GM21526 (cell line): ENCODE measurements around the gene FRK.

Source experiments
- ATAC-seq: cut with Tn5 transposase; IDR thresholded peaks from one replicate; pipeline ENCODE4 v1.9.1; 2021; ENCODE audit warnings: moderate library complexity; ENCODE audit not compliant: unreplicated experiment, low FRiP score

The FRK gene

DNA sequence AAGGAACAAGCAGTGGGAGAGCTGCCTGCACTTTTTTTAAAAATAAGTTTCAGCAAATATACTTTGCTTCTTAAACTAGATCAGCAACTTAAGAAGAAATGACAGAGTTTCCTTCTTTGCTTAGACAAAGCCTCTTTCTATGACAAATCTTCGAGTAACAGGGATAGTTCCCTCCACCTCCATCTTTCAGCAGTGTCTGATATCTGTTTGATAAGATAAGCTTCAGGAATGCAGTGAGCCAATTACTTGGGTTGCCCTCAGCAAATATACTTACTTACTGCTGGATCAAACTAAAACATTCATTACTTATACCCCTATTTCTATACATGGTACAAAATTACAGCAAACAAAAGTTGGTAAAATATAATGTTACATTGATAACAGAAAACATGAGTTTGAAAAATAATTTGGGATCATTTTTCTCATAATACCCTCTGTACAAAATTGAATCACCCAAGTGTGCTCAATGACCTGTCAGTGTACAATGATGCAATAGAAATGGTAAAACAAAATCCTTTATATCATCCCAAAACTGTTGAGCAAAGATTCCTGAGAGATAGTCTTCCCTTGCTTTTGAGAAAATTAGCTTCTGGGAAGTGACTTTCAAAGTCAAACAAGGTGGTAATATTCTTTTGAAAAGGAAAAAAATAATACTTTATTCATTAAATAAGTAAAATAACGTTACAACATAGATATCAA, 24.5 kb downstream of the FRK start:
- ATAC-seq, result no peak

DNA sequence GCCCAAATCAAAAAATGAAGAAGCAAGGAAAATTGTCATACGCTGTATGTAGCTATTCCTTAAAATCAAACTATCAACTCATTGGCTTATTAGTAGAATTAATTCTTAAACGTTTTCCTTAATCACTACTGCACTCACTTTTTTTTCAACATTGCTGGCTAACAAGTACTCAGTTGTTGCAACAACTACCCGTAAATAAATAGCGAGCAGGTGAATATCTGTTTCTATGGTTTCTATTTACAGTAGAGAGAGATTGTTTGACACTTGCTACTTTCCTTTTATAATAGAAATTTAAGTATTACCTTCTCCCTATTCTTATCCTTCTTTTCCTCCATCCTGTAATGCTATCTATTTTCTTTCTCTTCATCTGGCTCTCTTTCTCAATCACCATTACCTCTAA, 25.1 kb downstream of the FRK start:
- ATAC-seq, result no peak

DNA sequence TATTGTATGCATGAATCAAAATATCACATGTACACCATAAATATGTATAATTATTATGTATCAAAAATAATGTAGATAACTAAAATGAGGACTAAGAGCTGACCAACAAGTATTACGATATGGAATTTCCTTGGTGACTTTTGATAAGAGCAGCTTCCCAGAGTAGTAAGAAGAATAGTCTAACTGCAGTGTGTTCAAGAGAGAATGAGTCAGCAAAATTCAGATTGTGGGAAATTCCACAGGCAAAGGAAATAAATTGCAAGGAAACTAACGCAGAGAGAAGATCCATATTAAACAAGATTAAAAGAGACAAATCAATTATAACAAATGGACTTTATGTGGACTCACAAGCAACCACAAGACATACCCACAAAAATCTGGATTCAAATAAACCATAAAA, 26.4 kb downstream of the FRK start:
- no peak for ATAC-seq

DNA sequence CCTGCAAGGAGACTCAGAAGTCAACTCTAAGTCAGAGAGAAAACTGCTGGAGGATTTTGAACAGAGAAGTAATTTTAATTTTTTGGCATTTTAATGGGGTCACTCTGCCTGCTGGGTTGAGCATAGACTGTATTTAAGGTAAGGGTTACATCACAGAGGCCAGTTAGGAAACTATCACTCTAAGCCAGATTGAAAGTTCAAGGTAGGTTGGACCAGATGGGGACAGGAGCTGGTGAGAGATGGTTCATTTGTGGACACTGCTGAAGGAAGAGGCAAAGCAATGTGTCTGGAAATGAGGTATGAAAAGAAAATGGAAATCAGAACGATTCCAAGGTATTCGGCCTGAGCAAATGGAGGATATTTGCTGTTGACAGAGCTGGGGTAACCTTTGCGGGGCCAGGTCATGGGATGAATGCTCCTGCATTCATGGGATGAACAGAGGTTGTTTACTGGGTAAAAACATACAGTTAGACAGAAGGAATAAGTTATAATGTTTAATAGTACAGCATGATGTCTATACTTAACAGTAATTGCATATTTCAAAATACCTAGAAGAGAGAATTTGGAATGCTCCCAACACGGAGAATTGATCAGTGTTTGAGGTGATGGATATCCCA, 26.9 kb downstream of the FRK start:
- no peak for ATAC-seq

DNA sequence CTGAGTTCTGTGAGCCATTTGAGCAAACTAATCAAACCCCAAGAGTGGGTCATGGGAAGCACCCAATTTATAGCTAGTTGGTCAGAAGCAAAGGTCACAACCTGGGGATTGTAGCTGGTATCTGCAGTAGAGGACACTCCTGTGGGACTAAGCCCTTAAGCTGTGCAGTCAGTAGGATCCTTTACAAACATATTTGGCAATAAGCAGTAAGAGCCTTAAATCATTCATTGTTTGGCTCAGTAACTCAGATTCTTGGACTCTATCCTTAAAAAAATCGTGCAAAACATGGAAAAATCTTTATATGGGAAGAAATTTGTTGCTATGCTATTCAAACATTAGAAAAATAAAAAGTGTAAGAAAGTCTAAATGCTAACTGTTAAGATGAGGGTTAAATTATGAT, 29.9 kb downstream of the FRK start:
- no peak for ATAC-seq

DNA sequence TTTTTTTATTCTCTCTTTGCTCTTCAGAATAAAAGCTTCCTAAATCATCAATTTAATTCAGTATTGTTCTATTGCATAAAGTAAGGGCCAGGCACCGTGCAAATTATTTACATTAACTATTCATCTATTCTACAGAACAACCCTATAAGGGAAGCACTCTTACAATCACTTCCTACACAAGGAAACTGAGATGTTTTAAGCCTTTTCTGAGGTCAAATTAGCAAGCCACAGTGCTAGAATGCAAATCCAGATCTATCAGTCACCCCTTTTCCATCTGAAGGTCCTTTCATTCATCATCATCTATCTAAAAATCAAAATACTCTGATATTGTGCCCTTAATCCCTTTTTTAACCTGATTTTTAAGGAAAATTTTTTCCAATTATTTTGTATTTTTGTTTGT, 31.2 kb downstream of the FRK start:
- ATAC-seq, result peak; percentile 60

DNA sequence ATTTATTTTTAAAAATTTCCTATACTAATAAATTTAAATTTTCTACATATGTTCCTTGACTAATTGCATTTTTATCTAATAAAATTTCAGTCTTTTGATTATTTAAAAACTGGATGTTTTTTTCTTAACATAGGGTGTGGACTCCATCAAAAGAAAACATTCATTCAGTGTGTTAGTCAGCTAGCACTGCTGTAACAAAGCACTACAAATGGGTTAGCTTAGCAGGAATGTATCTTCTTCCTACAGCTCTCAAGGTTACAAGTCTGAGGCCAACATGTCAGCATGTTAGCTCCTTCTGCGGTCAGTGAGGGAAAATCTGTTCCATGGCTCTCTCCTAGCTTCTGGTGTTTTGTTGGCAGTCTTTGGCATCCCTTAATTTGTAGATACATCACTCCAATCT, 32.5 kb downstream of the FRK start:
- ATAC-seq, result no peak

DNA sequence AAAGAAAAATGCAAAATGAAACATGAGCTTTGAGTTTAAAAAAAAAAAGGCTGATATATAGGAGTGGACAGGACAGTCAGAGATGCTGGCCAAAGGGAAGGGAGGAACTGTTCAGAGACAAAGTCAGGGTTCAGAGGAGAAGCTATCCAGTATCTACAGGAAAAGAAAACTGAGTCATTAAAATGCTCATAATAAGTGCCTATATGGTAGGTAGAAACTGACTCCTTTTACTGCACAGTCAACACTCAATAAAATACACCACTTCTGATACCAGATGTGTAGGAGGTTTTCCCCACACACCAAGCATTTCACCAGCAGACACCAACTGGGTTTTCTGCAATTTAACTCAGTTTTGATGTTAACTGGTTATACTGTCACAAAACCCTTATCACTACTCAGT, 32.9 kb downstream of the FRK start:
- ATAC-seq, result peak; percentile 57

DNA sequence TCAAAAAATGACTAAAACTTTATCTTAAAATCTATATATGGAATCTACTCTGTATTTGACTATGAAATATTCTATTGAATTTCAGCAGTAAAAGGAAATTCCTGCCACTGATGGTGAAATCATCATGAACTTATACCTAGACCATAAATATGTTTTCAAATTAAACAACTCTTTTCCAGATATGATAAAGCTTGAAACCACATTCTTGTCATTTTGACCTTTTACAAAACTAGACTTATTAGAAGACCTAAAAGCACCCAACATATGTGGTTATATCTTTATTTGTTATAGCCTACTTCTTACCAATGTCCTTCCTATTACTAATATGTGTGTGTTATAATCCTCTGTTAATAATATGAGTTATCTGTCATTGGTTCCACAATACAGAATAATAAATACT, 35.3 kb downstream of the FRK start:
- ATAC-seq, result no peak

DNA sequence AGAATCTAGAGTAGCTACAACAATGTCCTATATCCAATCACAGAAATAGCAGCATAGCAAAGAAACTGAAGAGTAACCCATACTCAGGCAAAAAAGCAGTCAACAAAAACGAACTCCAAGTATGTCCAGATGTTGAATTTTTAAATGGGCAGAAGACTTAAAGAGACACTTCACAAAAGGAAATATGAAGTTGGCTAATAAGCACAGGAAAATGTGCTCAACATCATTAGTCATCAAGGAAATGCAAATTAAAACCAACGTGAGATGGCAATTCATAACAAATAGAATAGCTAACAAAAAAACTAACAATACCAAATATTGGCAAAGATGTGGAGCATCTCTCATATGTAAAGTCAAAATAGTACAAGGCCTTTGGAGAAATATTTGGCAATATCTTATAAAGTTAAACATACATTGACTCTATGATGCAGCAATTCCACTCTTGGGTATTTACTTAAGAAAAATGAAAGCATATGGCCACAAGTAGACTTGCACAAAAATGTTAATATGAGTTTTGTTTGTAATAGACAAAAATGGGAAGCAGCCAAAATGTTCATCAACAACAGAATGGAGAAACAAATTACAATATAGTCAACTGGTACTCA, 37.7 kb downstream of the FRK start:
- no peak for ATAC-seq

DNA sequence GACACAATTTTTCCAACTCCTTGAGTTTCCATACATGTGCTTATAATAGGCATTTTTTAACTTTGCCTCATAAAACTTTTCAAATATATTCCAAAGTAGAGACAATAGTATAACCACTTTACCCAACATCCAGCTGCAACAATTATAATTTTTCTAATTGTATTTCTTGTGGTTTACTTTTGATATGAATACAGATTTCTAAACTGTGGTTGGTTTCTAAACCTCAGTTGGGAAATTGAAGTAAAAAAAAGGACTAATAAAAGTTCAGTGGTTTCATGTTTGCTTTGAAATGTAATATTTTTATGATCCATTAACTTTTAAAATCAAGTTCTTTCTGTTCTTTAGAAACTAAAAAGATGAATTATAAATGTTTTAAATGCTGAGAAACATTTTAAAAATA, 40.0 kb downstream of the FRK start:
- no peak for ATAC-seq

DNA sequence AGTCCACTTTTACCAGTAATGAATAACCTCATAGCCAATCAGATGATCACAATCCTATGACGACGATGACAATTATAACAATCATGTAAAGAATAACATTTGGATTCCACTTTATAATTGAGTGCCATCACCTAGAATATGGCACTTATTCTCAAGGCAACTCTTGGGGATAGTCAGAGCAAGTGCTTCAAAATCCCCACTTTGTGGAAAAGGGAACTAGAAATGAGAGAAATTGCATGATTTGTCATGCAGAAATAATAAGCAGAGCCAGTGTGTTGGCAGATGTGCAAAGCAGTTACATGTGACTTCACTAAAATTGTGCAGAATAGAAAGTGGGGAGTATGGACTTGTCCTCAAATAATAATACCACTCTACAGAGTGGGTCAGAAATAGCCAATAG, 41.3 kb downstream of the FRK start:
- peak; percentile 78 for ATAC-seq

DNA sequence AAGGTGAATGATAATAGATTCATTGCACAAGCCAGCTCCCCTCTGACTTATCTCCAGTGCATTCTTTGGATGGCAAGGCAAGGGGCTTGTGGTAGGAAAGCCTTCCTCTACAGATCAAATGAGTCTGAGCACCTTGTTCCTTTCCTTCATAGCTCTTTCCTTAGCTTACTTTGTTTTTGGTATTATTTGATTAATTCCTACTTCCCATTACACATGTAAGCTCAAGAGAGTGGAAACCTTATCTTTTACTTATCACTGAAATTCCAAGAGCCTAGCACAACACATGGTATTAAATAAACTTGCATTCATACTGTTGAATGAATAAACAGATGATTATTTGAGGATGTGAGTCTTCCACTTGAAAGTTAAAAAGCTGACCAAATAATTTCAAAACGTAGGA, 41.7 kb downstream of the FRK start:
- ATAC-seq, result no peak

DNA sequence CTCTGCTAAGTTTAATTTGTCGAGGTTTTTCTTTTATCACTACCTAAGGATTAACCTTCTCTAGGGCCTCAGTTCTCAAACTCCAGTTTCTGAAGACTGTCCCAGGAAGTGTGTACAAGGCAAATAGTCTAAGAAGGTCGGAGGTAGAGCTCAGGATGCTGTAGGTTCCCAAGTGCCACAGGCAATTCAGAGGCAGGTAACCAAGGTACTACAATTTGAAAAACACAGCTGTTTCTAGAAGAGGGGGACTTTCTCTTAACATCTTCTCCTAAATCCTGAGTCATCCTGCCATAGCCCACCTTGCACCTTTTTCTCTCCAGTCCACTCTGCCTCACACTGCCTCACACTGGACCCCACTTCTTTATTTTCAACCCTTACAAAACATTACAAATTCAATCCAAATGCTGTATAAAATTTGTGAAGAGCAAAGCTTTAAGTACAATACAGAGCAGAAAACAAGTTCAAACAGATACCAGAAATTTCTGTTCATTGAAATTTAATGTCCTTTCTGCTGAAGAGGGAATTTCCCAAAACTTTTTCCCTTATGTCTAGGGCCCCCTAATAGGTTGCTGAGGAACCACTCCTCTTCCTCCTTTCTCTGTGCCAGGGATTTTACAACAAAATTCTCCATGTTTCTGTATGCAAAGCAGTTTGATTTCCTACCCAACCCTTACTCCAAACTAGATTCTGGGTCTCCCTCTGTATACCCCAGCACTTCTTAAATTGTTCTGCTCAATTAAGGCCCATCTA, 43.0 kb downstream of the FRK start:
- no peak for ATAC-seq

DNA sequence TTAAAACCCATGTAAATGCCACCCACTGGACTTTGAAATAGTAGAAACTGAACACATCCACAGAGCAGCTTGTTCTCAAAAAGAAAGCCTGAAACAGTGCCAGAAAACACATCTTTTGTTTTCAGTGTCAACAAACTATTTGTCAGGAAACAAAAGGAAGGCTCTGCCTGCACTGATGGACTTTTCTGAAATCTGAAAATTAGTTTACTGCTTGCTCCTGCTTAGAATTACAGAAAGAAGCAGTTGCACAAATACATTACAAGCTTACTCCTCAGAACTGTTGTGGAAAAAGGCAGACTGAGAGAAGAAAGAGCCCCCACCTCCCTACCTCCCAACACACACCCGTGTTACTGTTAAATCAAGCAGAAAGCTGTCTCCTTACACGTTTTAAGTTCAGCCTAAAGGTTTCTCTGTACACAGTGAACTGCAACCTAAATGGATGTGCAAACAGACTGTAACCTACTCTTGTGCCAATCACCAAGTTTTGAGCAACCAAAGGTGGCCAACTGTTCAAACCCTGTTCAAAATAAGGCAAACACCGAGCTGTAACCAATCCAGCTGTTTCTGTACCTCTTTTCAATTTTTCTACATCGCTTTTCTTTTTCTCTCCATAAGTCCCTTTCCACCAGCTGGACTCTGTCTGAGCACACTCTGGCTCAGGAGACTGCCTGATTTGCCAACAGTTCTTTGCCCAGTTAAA, 43.7 kb downstream of the FRK start:
- ATAC-seq, result no peak

DNA sequence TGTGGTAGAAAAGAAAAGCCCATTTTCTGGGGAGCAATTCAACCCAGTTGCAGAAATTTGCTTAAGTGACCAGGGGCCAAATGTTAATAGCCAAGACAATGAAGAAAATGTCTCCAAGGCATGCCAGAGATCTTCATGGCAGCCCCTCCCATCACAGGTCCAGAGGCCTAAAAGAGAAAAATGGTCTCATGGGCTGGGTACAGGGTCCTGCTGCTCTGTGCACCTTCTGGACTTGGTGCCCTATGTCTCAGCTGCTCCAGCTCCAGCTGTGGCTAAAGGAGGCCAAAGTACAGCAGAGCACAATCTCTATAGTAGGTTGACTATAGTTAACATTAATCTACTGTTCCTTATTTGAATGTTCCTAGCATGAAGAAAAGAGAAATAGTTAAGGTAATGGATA, 44.7 kb downstream of the FRK start:
- no peak for ATAC-seq

DNA sequence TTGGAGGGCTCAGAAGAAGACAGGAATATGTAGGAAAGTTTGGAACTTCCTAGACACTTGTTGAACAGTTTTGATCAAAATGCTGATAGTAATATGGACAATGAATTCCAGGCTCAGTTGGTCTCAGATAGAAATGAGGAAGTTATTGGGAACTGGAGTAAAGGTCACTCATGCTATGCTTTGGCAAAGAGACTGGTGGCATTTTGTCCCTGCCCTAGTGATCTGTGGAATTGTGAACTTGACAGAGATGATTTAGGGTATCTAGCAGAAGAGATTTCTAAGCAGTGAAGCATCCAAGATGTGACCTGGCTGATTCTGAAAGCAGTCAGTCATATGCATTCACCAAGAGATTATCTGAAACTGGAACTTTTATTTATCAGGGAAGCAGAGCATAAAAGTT, 45.1 kb downstream of the FRK start:
- no peak for ATAC-seq

DNA sequence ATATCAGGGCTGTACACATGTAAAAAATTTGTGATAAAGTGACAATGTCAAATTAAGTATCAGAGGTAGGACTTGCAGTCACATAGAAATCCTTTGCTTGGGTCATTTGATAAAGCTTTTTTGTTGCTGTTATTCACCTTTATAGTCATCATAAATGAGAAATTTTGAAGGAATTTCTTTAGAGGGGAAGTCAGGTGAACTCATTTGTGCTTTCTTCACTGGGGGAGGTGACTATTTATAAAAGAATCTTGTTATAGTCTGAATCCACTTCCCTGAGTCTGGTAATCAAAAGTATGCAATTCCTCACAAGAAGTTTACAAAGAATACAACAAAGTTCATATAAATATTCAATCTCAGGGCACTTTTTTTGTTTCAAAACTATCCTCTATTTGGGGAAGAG, 47.7 kb downstream of the FRK start:
- ATAC-seq, result no peak

DNA sequence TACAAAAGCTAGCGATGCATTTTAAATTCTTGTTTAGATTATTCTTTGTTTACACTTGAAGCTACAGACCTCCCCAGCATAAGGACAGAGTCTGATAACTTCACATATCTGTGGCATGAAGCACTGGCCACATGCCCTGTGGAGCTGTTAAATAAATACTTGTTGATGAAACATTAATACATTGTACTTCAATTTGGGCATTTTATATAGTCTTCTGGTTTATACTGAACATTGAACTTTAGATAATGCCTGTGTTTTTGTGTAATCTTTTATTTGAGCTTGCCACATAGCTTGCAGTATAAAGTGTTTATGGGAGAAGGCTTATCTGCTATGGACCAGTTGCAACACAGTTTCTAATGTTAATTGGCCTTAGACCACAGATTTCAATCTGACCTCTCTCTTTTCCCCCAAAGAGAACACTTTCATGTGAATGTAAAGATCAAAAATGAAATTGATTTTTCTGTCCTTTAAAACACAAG, 48.2 kb downstream of the FRK start:
- no peak for ATAC-seq

DNA sequence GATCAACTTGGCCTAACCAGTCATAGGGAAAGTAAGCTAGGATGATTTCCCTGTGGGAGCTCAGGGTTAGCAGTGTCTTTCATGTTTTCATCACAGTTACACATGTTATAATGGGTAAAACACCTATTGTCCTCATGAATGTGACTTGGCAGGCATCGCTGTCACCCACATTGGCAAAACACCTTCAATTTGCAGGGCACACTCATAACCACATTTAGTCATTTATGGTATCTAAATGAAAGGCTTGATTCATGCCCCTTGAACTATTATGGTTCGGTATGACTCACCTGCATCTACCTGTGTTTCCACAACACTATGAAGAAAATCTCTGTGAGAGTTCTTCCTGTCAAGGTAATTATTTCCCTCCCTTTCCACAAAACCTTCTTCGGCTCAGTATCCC, 49.2 kb downstream of the FRK start:
- ATAC-seq, result peak; percentile 46
